ENCODE results near the gene OR7G1.

DNA sequence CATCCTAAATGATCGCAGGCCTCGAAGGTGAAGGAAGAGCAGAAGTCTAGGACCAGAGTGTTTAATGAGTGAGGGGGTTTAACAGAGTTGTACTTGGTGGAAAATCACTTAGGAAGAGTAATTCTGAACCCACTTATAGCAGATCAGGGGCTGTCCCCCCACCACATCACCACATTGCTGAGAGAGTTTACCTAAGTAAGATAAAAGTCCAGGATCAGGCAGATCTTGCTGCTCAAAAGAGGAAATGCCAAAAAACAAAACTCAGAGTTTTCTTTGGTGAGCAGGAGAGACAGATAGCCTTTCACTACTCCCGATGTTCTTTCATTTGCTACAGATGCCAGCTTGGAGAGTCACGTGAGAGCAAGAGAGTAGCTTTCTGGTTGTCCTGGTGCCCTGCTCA lies 40.0 kb upstream of the OR7G1 start:
- TF ChIP-seq, protein P1, sequence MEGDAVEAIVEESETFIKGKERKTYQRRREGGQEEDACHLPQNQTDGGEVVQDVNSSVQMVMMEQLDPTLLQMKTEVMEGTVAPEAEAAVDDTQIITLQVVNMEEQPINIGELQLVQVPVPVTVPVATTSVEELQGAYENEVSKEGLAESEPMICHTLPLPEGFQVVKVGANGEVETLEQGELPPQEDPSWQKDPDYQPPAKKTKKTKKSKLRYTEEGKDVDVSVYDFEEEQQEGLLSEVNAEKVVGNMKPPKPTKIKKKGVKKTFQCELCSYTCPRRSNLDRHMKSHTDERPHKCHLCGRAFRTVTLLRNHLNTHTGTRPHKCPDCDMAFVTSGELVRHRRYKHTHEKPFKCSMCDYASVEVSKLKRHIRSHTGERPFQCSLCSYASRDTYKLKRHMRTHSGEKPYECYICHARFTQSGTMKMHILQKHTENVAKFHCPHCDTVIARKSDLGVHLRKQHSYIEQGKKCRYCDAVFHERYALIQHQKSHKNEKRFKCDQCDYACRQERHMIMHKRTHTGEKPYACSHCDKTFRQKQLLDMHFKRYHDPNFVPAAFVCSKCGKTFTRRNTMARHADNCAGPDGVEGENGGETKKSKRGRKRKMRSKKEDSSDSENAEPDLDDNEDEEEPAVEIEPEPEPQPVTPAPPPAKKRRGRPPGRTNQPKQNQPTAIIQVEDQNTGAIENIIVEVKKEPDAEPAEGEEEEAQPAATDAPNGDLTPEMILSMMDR (IDR thresholded peaks at IDR 0.05; ENCODE audit: poor library complexity), result no peak
- TF ChIP-seq EZH2 (IDR thresholded peaks at IDR 0.05; ENCODE audit: borderline replicate concordance), result no peak
- TF ChIP-seq EZH2phosphoT487 (IDR thresholded peaks at IDR 0.05; ENCODE audit: low read depth, severe bottlenecking, unreplicated experiment), result no peak

Measured in hepatocyte (in vitro differentiated cells).